Mononuclear cell (primary cell): ENCODE results near the gene NHSL2. TPM values are rescaled to one million over a fixed set of nuclear protein-coding genes. Genes with fewer than 3 reads are reported as not detected.
"Not testable (repeated sequence)": the region's sequence is repeated elsewhere in the genome, so short reads cannot be mapped to it uniquely, and the experiment has no call there.

Experiments used
- H3K27me3 ChIP-seq: 2 replicates; pipeline ENCODE4 v1.6.0; 2011; ENCODE audit warnings: low read length, control low read depth; ENCODE audit not compliant: insufficient read depth
- H3K4me1 ChIP-seq: 2 replicates; pipeline ENCODE4 v1.5.1; 2011; ENCODE audit warnings: mild to moderate bottlenecking, low read length, control low read depth; ENCODE audit not compliant: insufficient read depth
- H3K4me3 ChIP-seq: 2 replicates; pipeline ENCODE4 v1.5.1; 2011; ENCODE audit warnings: mild to moderate bottlenecking, low read length, moderate library complexity
- H3K9me3 ChIP-seq: 2 replicates; pipeline ENCODE4 v1.5.1; 2011; ENCODE audit warnings: low read depth, mild to moderate bottlenecking, control low read depth, low read length
- total RNA-seq: library from RNA; depleted of rRNA; stranded (reverse); fragments of >200 nt; gene quantifications from one replicate; pipeline ENCODE4 v1.2.3, GENCODE V29; 2012

NHSL2 gene
- total RNA-seq, 1 donor: 1.3 TPM

- Histone ChIP-seq H3K4me3 (no peak overlapping the region), H3K27me3 (no peaks in the 10 kb centered on the region), H3K4me1 (no peaks in the 10 kb centered on the region), H3K9me3 (no peaks in the 10 kb centered on the region)
These were observed 33.7 kb downstream of the NHSL2 start for GRCh38 chrX:71944369-71944768.

- Histone ChIP-seq H3K4me1 (no peaks in the 10 kb centered on the region), H3K4me3 (no peak overlapping the region), H3K9me3 (no peaks in the 10 kb centered on the region), H3K27me3 (no peaks in the 10 kb centered on the region)
These were observed 34.7 kb downstream of the NHSL2 start for GRCh38 chrX:71945237-71945805.

GRCh38 chrX:71949363-71949762, 38.7 kb downstream of the NHSL2 start:
- no peaks in the 10 kb centered on the region for H3K27me3 ChIP-seq
- H3K9me3 ChIP-seq: no peaks in the 10 kb centered on the region
- H3K4me3 ChIP-seq: no peak overlapping the region
- no peaks in the 10 kb centered on the region for H3K4me1 ChIP-seq

GRCh38 chrX:71949844-71950445, 39.3 kb downstream of the NHSL2 start:
- no peaks in the 10 kb centered on the region for H3K27me3 ChIP-seq
- no peaks in the 10 kb centered on the region for H3K9me3 ChIP-seq
- H3K4me3 ChIP-seq: no peak overlapping the region
- H3K4me1 ChIP-seq: no peaks in the 10 kb centered on the region

GRCh38 chrX:71953391-71953790, 42.7 kb downstream of the NHSL2 start:
- Histone ChIP-seq H3K4me3 (no peak overlapping the region), H3K4me1 (no peaks in the 10 kb centered on the region), H3K27me3 (no peaks in the 10 kb centered on the region), H3K9me3 (no peaks in the 10 kb centered on the region)

GRCh38 chrX:71953946-71954345, 43.3 kb downstream of the NHSL2 start:
- H3K27me3 ChIP-seq: no peaks in the 10 kb centered on the region
- no peaks in the 10 kb centered on the region for H3K9me3 ChIP-seq
- no peak overlapping the region for H3K4me3 ChIP-seq
- H3K4me1 ChIP-seq: no peaks in the 10 kb centered on the region

- H3K4me1 ChIP-seq: no peaks in the 10 kb centered on the region
These were observed 43.8 kb downstream of the NHSL2 start for GRCh38 chrX:71954458-71954857.

GRCh38 chrX:71955530-71956120, 45.0 kb downstream of the NHSL2 start:
- Histone ChIP-seq H3K4me3 (no peak overlapping the region), H3K27me3 (no peaks in the 10 kb centered on the region), H3K9me3 (no peaks in the 10 kb centered on the region), H3K4me1 (no peaks in the 10 kb centered on the region)

More at GRCh38 chrX:71954458-71954857, 43.8 kb downstream of the NHSL2 start:
- no peaks in the 10 kb centered on the region for H3K27me3 ChIP-seq
- H3K9me3 ChIP-seq: no peaks in the 10 kb centered on the region
- no peak overlapping the region for H3K4me3 ChIP-seq

- H3K4me1 ChIP-seq: no peaks in the 10 kb centered on the region
- H3K27me3 ChIP-seq: no peaks in the 10 kb centered on the region
- H3K4me3 ChIP-seq: no peak overlapping the region
- H3K9me3 ChIP-seq: no peaks in the 10 kb centered on the region
These were observed 47.6 kb downstream of the NHSL2 start for GRCh38 chrX:71958281-71958675.

GRCh38 chrX:71964184-71964583, 53.5 kb downstream of the NHSL2 start:
- H3K4me3 ChIP-seq, H3K27me3 ChIP-seq, H3K9me3 ChIP-seq, H3K4me1 ChIP-seq: not testable (repeated sequence)

- no peaks in the 10 kb centered on the region for H3K4me1 ChIP-seq
- H3K9me3 ChIP-seq: no peaks in the 10 kb centered on the region
- no peaks in the 10 kb centered on the region for H3K27me3 ChIP-seq
- no peak overlapping the region for H3K4me3 ChIP-seq
These were observed 64.3 kb downstream of the NHSL2 start for GRCh38 chrX:71974916-71975315.

- Histone ChIP-seq H3K27me3 (no peaks in the 10 kb centered on the region), H3K4me1 (no peaks in the 10 kb centered on the region), H3K9me3 (no peaks in the 10 kb centered on the region), H3K4me3 (no peak overlapping the region)
These were observed 66.1 kb downstream of the NHSL2 start for GRCh38 chrX:71976753-71977152.

GRCh38 chrX:71978164-71978563, 67.5 kb downstream of the NHSL2 start:
- Histone ChIP-seq H3K4me1 (no peaks in the 10 kb centered on the region), H3K9me3 (no peaks in the 10 kb centered on the region), H3K27me3 (no peaks in the 10 kb centered on the region), H3K4me3 (no peak overlapping the region)

- no peaks in the 10 kb centered on the region for H3K27me3 ChIP-seq
- peaks cover 8% of the 10 kb centered on the region for H3K4me1 ChIP-seq
- H3K9me3 ChIP-seq: no peaks in the 10 kb centered on the region
- H3K4me3 ChIP-seq: no peak overlapping the region
These were observed 79.3 kb downstream of the NHSL2 start for GRCh38 chrX:71989768-71990426.

- H3K9me3 ChIP-seq: no peaks in the 10 kb centered on the region
- H3K4me3 ChIP-seq: no peak overlapping the region
- peaks cover 8% of the 10 kb centered on the region for H3K4me1 ChIP-seq
- no peaks in the 10 kb centered on the region for H3K27me3 ChIP-seq
These were observed 79.9 kb downstream of the NHSL2 start for GRCh38 chrX:71990518-71990917.
